ENCODE data around the gene POLE.

GRCh38 chr12:132730353-132730752 lies 43.2 kb upstream of the POLE start:
- TF ChIP-seq, protein P1, sequence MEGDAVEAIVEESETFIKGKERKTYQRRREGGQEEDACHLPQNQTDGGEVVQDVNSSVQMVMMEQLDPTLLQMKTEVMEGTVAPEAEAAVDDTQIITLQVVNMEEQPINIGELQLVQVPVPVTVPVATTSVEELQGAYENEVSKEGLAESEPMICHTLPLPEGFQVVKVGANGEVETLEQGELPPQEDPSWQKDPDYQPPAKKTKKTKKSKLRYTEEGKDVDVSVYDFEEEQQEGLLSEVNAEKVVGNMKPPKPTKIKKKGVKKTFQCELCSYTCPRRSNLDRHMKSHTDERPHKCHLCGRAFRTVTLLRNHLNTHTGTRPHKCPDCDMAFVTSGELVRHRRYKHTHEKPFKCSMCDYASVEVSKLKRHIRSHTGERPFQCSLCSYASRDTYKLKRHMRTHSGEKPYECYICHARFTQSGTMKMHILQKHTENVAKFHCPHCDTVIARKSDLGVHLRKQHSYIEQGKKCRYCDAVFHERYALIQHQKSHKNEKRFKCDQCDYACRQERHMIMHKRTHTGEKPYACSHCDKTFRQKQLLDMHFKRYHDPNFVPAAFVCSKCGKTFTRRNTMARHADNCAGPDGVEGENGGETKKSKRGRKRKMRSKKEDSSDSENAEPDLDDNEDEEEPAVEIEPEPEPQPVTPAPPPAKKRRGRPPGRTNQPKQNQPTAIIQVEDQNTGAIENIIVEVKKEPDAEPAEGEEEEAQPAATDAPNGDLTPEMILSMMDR (tag by site-specific recombination; IDR thresholded peaks at IDR 0.05), result no peak
- TF ChIP-seq ZNF701 (tag by site-specific recombination; IDR thresholded peaks at IDR 0.05), result no peak
- TF ChIP-seq ZNF302 (tag by site-specific recombination; IDR thresholded peaks at IDR 0.05; ENCODE audit: low read depth), result no peak
- TF ChIP-seq ATF2 (tag by site-specific recombination; IDR thresholded peaks at IDR 0.05; ENCODE audit: low read depth), result no peak
- no peak for TF ChIP-seq PRDM10 (tag by site-specific recombination; IDR thresholded peaks at IDR 0.05)
- TF ChIP-seq BCL11A (tag by site-specific recombination; IDR thresholded peaks at IDR 0.05; ENCODE audit: low read depth), result no peak
- TF ChIP-seq ZNF335 (tag by site-specific recombination; conservative IDR thresholded peaks at IDR 0.05), result no peak
- no peak for TF ChIP-seq ZSCAN18 (tag by site-specific recombination; IDR thresholded peaks at IDR 0.05)
- TF ChIP-seq YY1 (tag by site-specific recombination; IDR thresholded peaks at IDR 0.05), result no peak
- TF ChIP-seq ZNF362 (tag by site-specific recombination; IDR thresholded peaks at IDR 0.05), result no peak
- TF ChIP-seq FEZF1 (tag by site-specific recombination; IDR thresholded peaks at IDR 0.05), result no peak
- TF ChIP-seq ZNF530 (tag by site-specific recombination; IDR thresholded peaks at IDR 0.05; ENCODE audit: low read depth), result no peak
- no peak for TF ChIP-seq TCF7L2 (IDR thresholded peaks at IDR 0.05; ENCODE audit: borderline replicate concordance, low read depth, low read length)

Measured in HEK293 (cell line).